GM23338 (cell line): ENCODE data around the gene HSPBP1. TPM values are rescaled to one million over a fixed set of nuclear protein-coding genes. Genes with fewer than 3 reads are reported as not detected.

Experiments
- ATAC-seq: fragments of 200-7000 bp; cut with Tn5 transposase; 3 replicates; pipeline ENCODE4 v1.9.1; 2020
- DNase-seq: peaks from one replicate; pipeline ENCODE4 v3.0.0-alpha.2; 2015; ENCODE audit warnings: low spot score
- H2AFZ ChIP-seq: fragments of 200-600 bp; sonication (generic); 2 replicates; pipeline ENCODE4 v1.8.0; 2016; ENCODE audit warnings: antibody characterized with exemption, mild to moderate bottlenecking, moderate library complexity
- H3F3A ChIP-seq: fragments of 200-600 bp; sonication (generic); replicated peaks from 2 replicates; pipeline ENCODE4 v1.8.0; 2017; ENCODE audit warnings: antibody characterized with exemption, mixed run types, low read depth
- H3K27ac ChIP-seq: fragments of 200-600 bp; sonication (generic); 2 replicates; pipeline ENCODE4 v1.6.1; 2016; ENCODE audit warnings: low read depth
- H3K27me3 ChIP-seq: fragments of 200-600 bp; sonication (generic); 2 replicates; pipeline ENCODE4 v1.8.0; 2016; ENCODE audit warnings: mild to moderate bottlenecking, mixed run types, moderate library complexity; ENCODE audit not compliant: insufficient read depth
- H3K36me3 ChIP-seq: fragments of 200-600 bp; sonication (generic); 2 replicates; pipeline ENCODE4 v1.8.0; 2016; ENCODE audit warnings: mild to moderate bottlenecking; ENCODE audit not compliant: insufficient read depth
- H3K4me1 ChIP-seq: fragments of 200-600 bp; sonication (generic); 2 replicates; pipeline ENCODE4 v1.8.0; 2016; ENCODE audit warnings: mild to moderate bottlenecking, moderate library complexity; ENCODE audit not compliant: insufficient read depth
- H3K4me2 ChIP-seq: fragments of 200-600 bp; sonication (generic); 2 replicates; pipeline ENCODE4 v1.7.1; 2017; ENCODE audit warnings: mixed run types
- H3K4me3 ChIP-seq: fragments of 200-600 bp; sonication (generic); 2 replicates; pipeline ENCODE4 v1.6.1; 2016; ENCODE audit warnings: mixed run types
- H3K79me2 ChIP-seq: fragments of 200-600 bp; sonication (generic); replicated peaks from 2 replicates; pipeline ENCODE4 v1.8.0; 2017; ENCODE audit warnings: mild to moderate bottlenecking; ENCODE audit not compliant: insufficient read depth
- H3K9me2 ChIP-seq: fragments of 200-600 bp; sonication (generic); 2 replicates; pipeline ENCODE4 v1.8.0; 2017; ENCODE audit not compliant: insufficient read depth
- H4K20me1 ChIP-seq: fragments of 200-600 bp; sonication (generic); replicated peaks from 2 replicates; pipeline ENCODE4 v1.8.0; 2017; ENCODE audit warnings: mild to moderate bottlenecking; ENCODE audit not compliant: insufficient read depth
- H3K27ac Mint-ChIP-seq: 2 replicates; pipeline ENCODE4 v1.8.0; 2020; ENCODE audit warnings: inconsistent platforms, mild to moderate bottlenecking, moderate library complexity, mixed read lengths
- H3K27me3 Mint-ChIP-seq: 3 replicates; pipeline ENCODE4 v1.8.0; 2022; ENCODE audit warnings: low read depth, mild to moderate bottlenecking, moderate library complexity, mixed read lengths, inconsistent platforms; ENCODE audit not compliant: insufficient read depth, poor library complexity
- H3K36me3 Mint-ChIP-seq: 3 replicates; pipeline ENCODE4 v1.8.0; 2021; ENCODE audit warnings: low read depth, mild to moderate bottlenecking, inconsistent platforms, moderate library complexity, mixed read lengths
- H3K4me1 Mint-ChIP-seq: 3 replicates; pipeline ENCODE4 v1.8.0; 2020; ENCODE audit warnings: mild to moderate bottlenecking, inconsistent platforms, mixed read lengths
- H3K4me3 Mint-ChIP-seq: 3 replicates; pipeline ENCODE4 v1.8.0; 2021; ENCODE audit warnings: moderate library complexity, mild to moderate bottlenecking, inconsistent platforms, mixed read lengths
- H3K9me3 Mint-ChIP-seq: 3 replicates; pipeline ENCODE4 v1.8.0; 2020; ENCODE audit warnings: moderate library complexity, mild to moderate bottlenecking, inconsistent platforms, mixed read lengths
- CREB1 ChIP-seq: fragments of 250-450 bp; sonication (Bioruptor Pico); IDR thresholded peaks from 2 replicates; pipeline ENCODE4 v1.5.0; 2020; ENCODE audit warnings: low read depth, mild to moderate bottlenecking, moderate library complexity
- CTCF ChIP-seq, 2 experiments: fragments of 200-600 bp in 1 of 2; sonication (generic) in 1 of 2; conservative IDR thresholded peaks; 2 replicates each; pipeline versions ENCODE4 v1.5.1 to v1.6.1; 2016 to 2017; ENCODE audit warnings: antibody characterized with exemption in 2 of 2, low read depth in 2 of 2, mild to moderate bottlenecking in 2 of 2, moderate library complexity in 1 of 2
- ETS1 ChIP-seq: IDR thresholded peaks from 2 replicates; pipeline ENCODE4 v1.6.1; 2016; ENCODE audit warnings: antibody characterized with exemption
- EZH2 ChIP-seq: fragments of 200-600 bp; sonication (generic); IDR thresholded peaks from one replicate; pipeline ENCODE4 v1.8.0; 2017; ENCODE audit warnings: antibody characterized with exemption, mild to moderate bottlenecking, low read depth; ENCODE audit not compliant: unreplicated experiment
- EZH2phosphoT487 ChIP-seq: fragments of 200-600 bp; sonication (generic); IDR thresholded peaks from one replicate; pipeline ENCODE4 v1.8.1; 2018; ENCODE audit warnings: antibody characterized with exemption; ENCODE audit not compliant: unreplicated experiment
- JUNB ChIP-seq: IDR thresholded peaks from one replicate; pipeline ENCODE4 v1.6.1; 2016; ENCODE audit warnings: antibody characterized with exemption; ENCODE audit not compliant: unreplicated experiment
- NANOG ChIP-seq: IDR thresholded peaks from 2 replicates; pipeline ENCODE4 v1.6.1; 2016; ENCODE audit warnings: antibody characterized with exemption, borderline replicate concordance
- POLR2AphosphoS5 ChIP-seq: IDR thresholded peaks from 2 replicates; pipeline ENCODE4 v1.6.1; 2016; ENCODE audit warnings: antibody characterized with exemption, low read depth
- REST ChIP-seq: IDR thresholded peaks from one replicate; pipeline ENCODE4 v1.6.1; 2018; ENCODE audit warnings: antibody characterized with exemption; ENCODE audit not compliant: unreplicated experiment
- STAT1 ChIP-seq: IDR thresholded peaks from one replicate; pipeline ENCODE4 v1.6.1; 2016; ENCODE audit warnings: antibody characterized with exemption; ENCODE audit not compliant: unreplicated experiment
- ZNF114 ChIP-seq: fragments of 250-450 bp; sonication (Bioruptor Pico); IDR thresholded peaks from 2 replicates; pipeline ENCODE4 v1.5.0; 2020; ENCODE audit warnings: mild to moderate bottlenecking, moderate library complexity
- ZNF331 ChIP-seq: fragments of 250-450 bp; sonication (Bioruptor Pico); IDR thresholded peaks from 2 replicates; pipeline ENCODE4 v1.5.0; 2020; ENCODE audit warnings: low read depth, mild to moderate bottlenecking, moderate library complexity
- ZNF462 ChIP-seq: fragments of 250-450 bp; sonication (Bioruptor Pico); IDR thresholded peaks from 2 replicates; pipeline ENCODE4 v1.5.0; 2020; ENCODE audit warnings: mild to moderate bottlenecking, moderate library complexity
- polyA plus RNA-seq: library from polyadenylated mRNA; unstranded; fragments of >200 nt; fragmentation: Nextera tagmentation; extraction: Ambion mirVana; gene quantifications from 2 replicates; pipeline ENCODE4 v1.2.1, GENCODE V29; 2016
- total RNA-seq: library from RNA; depleted of rRNA; stranded (reverse); fragments of >200 nt; shearing (Covaris generic); gene quantifications from 2 replicates; pipeline ENCODE4 v1.2.3, GENCODE V29; 2014

Gene HSPBP1
- total and polyA plus RNA-seq, 2 experiments from 2014 or later, result 83.6 to 91.1 TPM

DNA sequence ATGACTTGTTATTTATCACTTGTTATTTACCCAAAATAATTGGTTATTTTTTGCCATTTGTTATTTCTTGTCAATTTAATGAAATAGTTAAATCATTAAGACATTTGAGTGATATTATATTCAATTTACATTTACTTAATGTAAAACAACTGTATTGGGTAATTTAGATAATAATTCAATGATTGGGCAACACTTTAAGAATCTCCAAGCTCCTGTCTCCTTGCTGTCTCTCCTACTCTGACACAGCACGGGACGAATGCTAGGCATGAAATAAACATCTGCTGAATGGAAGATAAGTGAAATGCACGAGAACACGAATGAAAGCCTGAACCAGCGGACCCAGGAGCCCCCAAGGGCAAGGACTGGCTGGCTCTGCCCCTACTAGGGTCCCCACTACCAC is 15.4 kb downstream of the HSPBP1 start:
- peaks cover 11% of the 10 kb centered on the region for H3K9me3 Mint-ChIP-seq
- no peak overlapping the region for H2AFZ ChIP-seq
- H3K4me3 Mint-ChIP-seq, result no peak overlapping the region
- no peaks in the 10 kb centered on the region for H3K27me3 ChIP-seq
- ATAC-seq, result no peak
- DNase-seq, result no peak
- 0 out of 2 replicates have a peak, but pooled peaks cover 4% of the 10 kb centered on the region for H3K79me2 ChIP-seq
- no peak for TF ChIP-seq CTCF (conservative IDR thresholded peaks at IDR 0.05; ENCODE audit: low read depth in 2 of 2)
- TF ChIP-seq REST, result no peak
- no peak for TF ChIP-seq NANOG
- TF ChIP-seq ETS1, result no peak
- TF ChIP-seq ZNF114 (CRISPR knock-in tag), result no peak
- TF ChIP-seq ZNF462 (CRISPR knock-in tag), result no peak
- no peak for TF ChIP-seq ZNF331 (CRISPR knock-in tag)
- TF ChIP-seq EZH2phosphoT487, result no peak
- no peak for TF ChIP-seq EZH2
- no peak for TF ChIP-seq CREB1 (CRISPR knock-in tag)
- no peak for TF ChIP-seq POLR2AphosphoS5
- no peak for TF ChIP-seq JUNB
- TF ChIP-seq STAT1, result no peak
- H3K27me3 Mint-ChIP-seq, result no peaks in the 10 kb centered on the region
- H3K4me1 Mint-ChIP-seq, result peaks cover 12% of the 10 kb centered on the region
- H4K20me1 ChIP-seq, result no peaks in the 10 kb centered on the region; the same call in 1 of the 2 replicates
- H3K36me3 Mint-ChIP-seq, result peaks cover 15% of the 10 kb centered on the region
- no peak overlapping the region for H3K27ac ChIP-seq
- H3K4me2 ChIP-seq, result no peak overlapping the region
- 0 out of 2 replicates have a peak, but pooled peaks cover 4% of the 10 kb centered on the region for H3K9me2 ChIP-seq
- peaks cover 23% of the 10 kb centered on the region for H3F3A ChIP-seq
- H3K4me1 ChIP-seq, result peaks cover 10% of the 10 kb centered on the region
- no peaks in the 10 kb centered on the region for H3K36me3 ChIP-seq
- H3K4me3 ChIP-seq, result no peak overlapping the region
- H3K27ac Mint-ChIP-seq, result no peak overlapping the region
